PC-9 (cell line): Measurements from ENCODE around the gene CELF1.

Source experiments
- CTCF ChIP-seq: fragments of 200-600 bp; sonication (generic); conservative IDR thresholded peaks from 2 replicates; pipeline ENCODE4 v1.6.1; 2017; ENCODE audit warnings: mixed run types, antibody characterized with exemption, mild to moderate bottlenecking, moderate library complexity
- EZH2 ChIP-seq: fragments of 200-600 bp; sonication (generic); IDR thresholded peaks from 2 replicates; pipeline ENCODE4 v1.8.0; 2017; ENCODE audit warnings: antibody characterized with exemption, low read depth

- no peak for TF ChIP-seq EZH2
- no peak for TF ChIP-seq CTCF
Measured at GRCh38 chr11:47499614-47500013, 53.3 kb downstream of the CELF1 start.
